ENCODE results near the gene HRH2.

GRCh38 chr5:175718401-175719108 lies 60.7 kb downstream of the HRH2 start:
- TF ChIP-seq TAF1 (IDR thresholded peaks at IDR 0.05; ENCODE audit: borderline replicate concordance, insufficient read depth, low read length) = no peak
- TF ChIP-seq REST (IDR thresholded peaks at IDR 0.05; ENCODE audit: insufficient read depth in 1 of 2, low read depth in 2 of 2, low read length in 2 of 2) = no peak
- no peak for TF ChIP-seq POLR2AphosphoS5 (IDR thresholded peaks at IDR 0.05; ENCODE audit: low read depth, low read length)
- TF ChIP-seq SIN3A (IDR thresholded peaks at IDR 0.05; ENCODE audit: borderline replicate concordance, insufficient read depth, low read length) = no peak
- no peak for TF ChIP-seq FOXP2 (optimal IDR thresholded peaks at IDR 0.05; ENCODE audit: borderline replicate concordance, extremely low read depth, extremely low read length, insufficient read depth)
